OCI-LY7 (cell line): ENCODE data around the gene RBM38. TPM values are rescaled to one million over a fixed set of nuclear protein-coding genes. Genes with fewer than 3 reads are reported as not detected.

Source experiments
- BruUV-seq: library from RNA; stranded (reverse); fragments of 400-500 nt; replicated peaks from 2 replicates; lab custom pipeline; 2021; lab: Mats Ljungman, UMichigan
- CTCF ChIA-PET: fragments of 300-600 bp; sonication (Branson Sonifier 250); formaldehyde crosslinking; loops from one replicate; lab custom pipeline; 2022; ENCODE audit warnings: antibody characterized with exemption; ENCODE audit not compliant: unreplicated experiment; lab: Charles Lee
- POLR2A ChIA-PET: fragments of 300-600 bp; sonication (Branson Sonifier 250); formaldehyde crosslinking; loops from one replicate; lab custom pipeline; 2022; ENCODE audit warnings: antibody characterized with exemption; lab: Charles Lee
- DNase-seq: peaks from one replicate; pipeline ENCODE4 v3.0.0-alpha.2; 2015; ENCODE audit warnings: low spot score
- H2AFZ ChIP-seq: fragments of 200-600 bp; sonication (generic), shearing (Covaris generic); 2 replicates; pipeline ENCODE4 v1.6.1; 2014; ENCODE audit warnings: mild to moderate bottlenecking, antibody characterized with exemption, low read length, moderate library complexity
- H3K27ac ChIP-seq: fragments of 200-600 bp; sonication (generic); 2 replicates; pipeline ENCODE4 v1.5.1; 2014; ENCODE audit warnings: mixed run types, low read depth, mild to moderate bottlenecking, moderate library complexity, low read length, inconsistent platforms; ENCODE audit not compliant: poor library complexity, severe bottlenecking
- H3K36me3 ChIP-seq: fragments of 200-600 bp; sonication (generic); 2 replicates; pipeline ENCODE4 v1.6.1; 2014; ENCODE audit warnings: mild to moderate bottlenecking, antibody characterized with exemption, low read length, moderate library complexity, mixed read lengths; ENCODE audit not compliant: insufficient read depth
- H3K4me1 ChIP-seq: fragments of 200-600 bp; sonication (generic); 2 replicates; pipeline ENCODE4 v1.5.1; 2014; ENCODE audit warnings: mild to moderate bottlenecking, low read length; ENCODE audit not compliant: insufficient read depth, poor library complexity, severe bottlenecking
- H3K4me2 ChIP-seq: fragments of 200-600 bp; sonication (generic); 2 replicates; pipeline ENCODE4 v1.6.1; 2014; ENCODE audit warnings: mild to moderate bottlenecking, low read length
- H3K4me3 ChIP-seq: fragments of 200-600 bp; sonication (generic); 2 replicates; pipeline ENCODE4 v1.5.1; 2014; ENCODE audit warnings: mild to moderate bottlenecking, low read depth, low read length; ENCODE audit not compliant: poor library complexity, severe bottlenecking
- H3K79me2 ChIP-seq: fragments of 200-600 bp; sonication (generic); 2 replicates; pipeline ENCODE4 v1.6.1; 2016; ENCODE audit warnings: low read depth, mild to moderate bottlenecking, low read length, moderate library complexity, mixed read lengths; ENCODE audit not compliant: insufficient read depth
- H3K9me2 ChIP-seq: fragments of 200-600 bp; sonication (generic); 2 replicates; pipeline ENCODE4 v1.6.1; 2016; ENCODE audit warnings: mild to moderate bottlenecking, low read length, mixed read lengths; ENCODE audit not compliant: insufficient read depth
- H3K9me3 ChIP-seq: fragments of 200-600 bp; sonication (generic); 2 replicates; pipeline ENCODE4 v1.6.1; 2014; ENCODE audit warnings: mild to moderate bottlenecking, mixed run types, low read length, mixed read lengths
- H4K20me1 ChIP-seq: fragments of 200-600 bp; sonication (generic); 2 replicates; pipeline ENCODE4 v1.6.1; 2014; ENCODE audit warnings: mild to moderate bottlenecking, antibody characterized with exemption, low read length, moderate library complexity, mixed read lengths; ENCODE audit not compliant: insufficient read depth
- EZH2phosphoT487 ChIP-seq: fragments of 200-600 bp; sonication (generic); IDR thresholded peaks from 2 replicates; pipeline ENCODE4 v1.6.1; 2018; ENCODE audit warnings: low read depth, borderline replicate concordance, mild to moderate bottlenecking, mixed run types, antibody characterized with exemption, low read length, moderate library complexity, mixed read lengths
- intact Hi-C: fragments of 100-400 bp; cut with micrococcal nuclease; formaldehyde crosslinking; loops from one replicate; pipeline ENCODE4 v1.10.0; 2022; ENCODE audit not compliant: unreplicated experiment
- total RNA-seq, 2 experiments: library from RNA; depleted of rRNA in 1 of 2; stranded (reverse); fragments of >200 nt in 1 of 2; shearing (Covaris generic) in 1 of 2; gene quantifications; 2 replicates each; pipeline ENCODE4 v1.2.3, GENCODE V29; 2014 to 2022
- TF ChIP-seq, protein P1 (sequence below): fragments of 200-600 bp; sonication (generic); conservative IDR thresholded peaks from 2 replicates; pipeline ENCODE4 v1.5.1; 2014; ENCODE audit warnings: mild to moderate bottlenecking, antibody characterized with exemption, low read length, moderate library complexity, mixed read lengths

The RBM38 gene
- total RNA-seq, 2 experiments from 2014 or later = 119 to 174 TPM

DNA sequence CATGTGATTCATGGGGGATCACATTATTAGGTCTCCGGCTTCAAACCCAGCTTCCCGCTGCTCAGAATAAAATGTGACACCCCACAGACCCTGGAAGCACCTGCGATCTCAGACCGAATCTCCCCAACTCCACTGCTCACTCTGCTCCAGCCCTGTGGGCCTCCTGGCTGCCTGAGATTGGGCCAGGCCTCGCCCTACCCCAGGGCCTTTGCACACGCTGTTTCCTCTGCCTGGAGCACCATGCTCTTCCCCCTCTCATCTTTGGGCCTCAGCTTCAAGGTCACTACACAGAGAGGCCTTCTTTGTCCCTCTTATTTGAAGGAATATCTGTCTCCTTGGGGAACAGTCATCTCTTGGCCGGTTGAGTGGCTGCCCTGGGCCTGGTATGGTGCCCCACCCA lies 48.8 kb downstream of the RBM38 start:
- Histone ChIP-seq H3K9me3 (peaks cover 8% of the 10 kb centered on the region; the same call in 1 of the 2 replicates), H2AFZ (no peak overlapping the region), H3K4me1 (peaks cover 22% of the 10 kb centered on the region), H4K20me1 (no peaks in the 10 kb centered on the region), H3K79me2 (no peaks in the 10 kb centered on the region), H3K9me2 (no peaks in the 10 kb centered on the region), H3K4me2 (no peak overlapping the region), H3K27ac (no peak overlapping the region), H3K36me3 (no peaks in the 10 kb centered on the region), H3K4me3 (no peak overlapping the region)
- intact Hi-C loops = no loop called here
- no peak for TF ChIP-seq EZH2phosphoT487
- TF ChIP-seq, protein P1, sequence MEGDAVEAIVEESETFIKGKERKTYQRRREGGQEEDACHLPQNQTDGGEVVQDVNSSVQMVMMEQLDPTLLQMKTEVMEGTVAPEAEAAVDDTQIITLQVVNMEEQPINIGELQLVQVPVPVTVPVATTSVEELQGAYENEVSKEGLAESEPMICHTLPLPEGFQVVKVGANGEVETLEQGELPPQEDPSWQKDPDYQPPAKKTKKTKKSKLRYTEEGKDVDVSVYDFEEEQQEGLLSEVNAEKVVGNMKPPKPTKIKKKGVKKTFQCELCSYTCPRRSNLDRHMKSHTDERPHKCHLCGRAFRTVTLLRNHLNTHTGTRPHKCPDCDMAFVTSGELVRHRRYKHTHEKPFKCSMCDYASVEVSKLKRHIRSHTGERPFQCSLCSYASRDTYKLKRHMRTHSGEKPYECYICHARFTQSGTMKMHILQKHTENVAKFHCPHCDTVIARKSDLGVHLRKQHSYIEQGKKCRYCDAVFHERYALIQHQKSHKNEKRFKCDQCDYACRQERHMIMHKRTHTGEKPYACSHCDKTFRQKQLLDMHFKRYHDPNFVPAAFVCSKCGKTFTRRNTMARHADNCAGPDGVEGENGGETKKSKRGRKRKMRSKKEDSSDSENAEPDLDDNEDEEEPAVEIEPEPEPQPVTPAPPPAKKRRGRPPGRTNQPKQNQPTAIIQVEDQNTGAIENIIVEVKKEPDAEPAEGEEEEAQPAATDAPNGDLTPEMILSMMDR = no peak
- ChIA-PET POLR2A (no interaction called here), CTCF (no interaction called here)
- DNase-seq = no peak
- no TSS peak for BruUV-seq

DNA sequence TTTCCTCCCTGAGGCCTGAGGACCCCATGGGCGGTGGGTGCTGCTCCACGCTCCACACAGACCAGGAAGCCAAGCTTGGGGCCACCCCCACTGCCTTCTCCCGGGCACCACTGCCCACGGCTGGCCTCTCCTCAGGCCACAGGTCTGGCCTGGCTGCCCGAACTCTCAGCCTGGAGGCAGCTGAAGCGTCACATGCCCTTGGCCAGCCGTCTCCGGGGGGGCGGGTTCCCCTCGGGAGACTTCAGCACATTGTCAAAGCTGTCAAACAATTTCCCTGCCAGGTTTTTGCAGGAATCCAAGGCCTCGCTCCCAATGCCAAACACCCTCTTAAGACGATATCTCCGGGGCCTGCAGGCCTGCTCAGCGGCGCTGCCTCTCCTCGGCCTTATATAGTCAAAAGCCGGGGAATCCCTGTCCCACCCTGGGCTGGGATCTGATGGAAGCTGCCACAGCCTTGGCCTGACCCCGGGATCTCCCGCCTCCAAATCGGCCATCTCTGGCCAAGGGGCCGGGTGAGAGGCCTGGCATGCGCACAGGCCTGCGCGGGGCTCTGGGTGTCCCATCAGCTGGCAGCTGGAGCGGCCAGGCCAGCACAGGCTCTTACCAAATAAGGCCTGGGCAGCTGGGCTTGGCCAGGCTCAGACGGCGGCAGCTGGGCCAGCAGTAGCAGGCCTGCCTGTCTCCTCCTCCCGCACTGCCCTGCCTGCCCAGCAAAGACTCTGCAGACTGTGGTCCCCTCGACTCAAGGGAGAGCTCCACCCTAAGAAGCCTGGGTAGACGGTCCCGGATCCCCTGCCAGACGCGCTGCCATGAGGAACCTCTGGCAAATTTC lies 49.7 kb downstream of the RBM38 start:
- no peak for TF ChIP-seq EZH2phosphoT487
- TF ChIP-seq, protein P1 = no peak
- Histone ChIP-seq H2AFZ (no peak overlapping the region), H4K20me1 (no peaks in the 10 kb centered on the region), H3K4me2 (no peak overlapping the region), H3K9me3 (peaks cover 10% of the 10 kb centered on the region), H3K79me2 (no peaks in the 10 kb centered on the region), H3K36me3 (no peaks in the 10 kb centered on the region), H3K4me1 (peaks cover 13% of the 10 kb centered on the region), H3K27ac (no peak overlapping the region), H3K9me2 (no peaks in the 10 kb centered on the region), H3K4me3 (no peak overlapping the region)
- DNase-seq = no peak
- ChIA-PET POLR2A (no interaction called here), CTCF (no interaction called here)
- intact Hi-C loops = no loop called here
- BruUV-seq = no TSS peak

DNA sequence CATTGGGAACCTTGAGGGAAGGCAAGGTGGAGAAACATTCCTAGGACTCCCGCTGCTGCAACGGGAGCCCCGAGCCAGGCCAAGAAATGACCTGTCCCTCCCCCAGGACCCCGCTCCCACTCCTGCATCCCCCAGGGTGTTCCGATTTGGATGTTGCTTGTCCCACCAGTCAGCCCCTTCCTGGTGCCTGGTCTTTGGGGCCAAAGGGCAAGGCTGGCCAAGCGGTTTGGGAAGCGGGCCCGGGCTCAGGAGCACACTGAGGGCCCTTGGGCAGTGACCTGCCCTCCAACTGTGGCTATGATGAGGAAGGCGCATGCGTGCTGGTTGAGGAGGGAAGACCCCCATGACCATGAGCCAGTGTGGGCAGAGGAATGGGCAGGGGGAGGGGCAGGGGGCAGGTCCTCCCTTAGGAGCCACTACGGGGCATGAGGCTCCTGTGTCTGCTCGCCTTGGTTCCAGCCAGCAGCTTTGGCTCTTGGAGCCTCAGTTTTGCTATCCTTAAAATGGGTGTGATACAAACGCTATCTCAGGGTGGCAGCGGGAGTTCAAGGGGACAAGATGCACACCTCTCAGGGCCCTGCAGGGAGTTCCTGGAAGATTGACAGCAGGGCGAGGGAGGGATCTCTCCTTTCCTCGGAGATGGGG lies 50.4 kb downstream of the RBM38 start:
- Histone ChIP-seq H3K4me3 (no peak overlapping the region), H3K36me3 (no peaks in the 10 kb centered on the region), H3K27ac (no peak overlapping the region), H2AFZ (no peak overlapping the region), H3K79me2 (no peaks in the 10 kb centered on the region), H3K9me2 (no peaks in the 10 kb centered on the region), H3K4me2 (no peak overlapping the region), H3K9me3 (peaks cover 14% of the 10 kb centered on the region), H4K20me1 (no peaks in the 10 kb centered on the region), H3K4me1 (peaks cover 12% of the 10 kb centered on the region)
- POLR2A ChIA-PET = no interaction called here
- no peak for TF ChIP-seq EZH2phosphoT487
- TF ChIP-seq, protein P1 = no peak
- intact Hi-C loops = no loop called here
- BruUV-seq = no TSS peak
- CTCF ChIA-PET = no interaction called here
- no peak for DNase-seq
